HG02798 (cell line): ENCODE data around the gene LPP.

Experiments used
- ATAC-seq: cut with Tn5 transposase; IDR thresholded peaks from one replicate; pipeline ENCODE4 v1.9.1; 2021; ENCODE audit warnings: mild to moderate bottlenecking; ENCODE audit not compliant: unreplicated experiment, poor library complexity

The LPP gene

GRCh38 chr3:188486126-188486525 lies 332.2 kb downstream of the LPP start:
- no peak for ATAC-seq

DNA sequence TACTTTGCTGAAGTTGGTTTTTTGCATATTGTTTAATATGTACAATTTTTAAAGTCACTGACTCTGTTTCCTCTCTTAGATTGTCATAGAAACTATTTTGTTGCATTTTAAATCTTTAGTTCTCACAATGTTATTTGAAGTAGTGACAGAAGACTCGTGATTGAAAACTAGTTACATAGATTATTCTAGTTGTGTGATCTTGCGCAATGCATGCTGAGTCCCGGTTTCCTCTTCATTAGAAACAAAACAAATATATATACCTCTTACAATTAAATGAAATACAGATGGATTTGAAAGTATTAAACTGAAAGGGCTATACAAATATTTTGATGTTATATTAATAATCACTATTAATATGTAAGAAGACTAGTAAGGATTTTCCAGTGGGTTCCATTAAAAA lies 333.0 kb downstream of the LPP start:
- ATAC-seq = no peak

GRCh38 chr3:188487652-188488051 lies 333.7 kb downstream of the LPP start:
- ATAC-seq = no peak

GRCh38 chr3:188488801-188489200 lies 334.8 kb downstream of the LPP start:
- no peak for ATAC-seq

DNA sequence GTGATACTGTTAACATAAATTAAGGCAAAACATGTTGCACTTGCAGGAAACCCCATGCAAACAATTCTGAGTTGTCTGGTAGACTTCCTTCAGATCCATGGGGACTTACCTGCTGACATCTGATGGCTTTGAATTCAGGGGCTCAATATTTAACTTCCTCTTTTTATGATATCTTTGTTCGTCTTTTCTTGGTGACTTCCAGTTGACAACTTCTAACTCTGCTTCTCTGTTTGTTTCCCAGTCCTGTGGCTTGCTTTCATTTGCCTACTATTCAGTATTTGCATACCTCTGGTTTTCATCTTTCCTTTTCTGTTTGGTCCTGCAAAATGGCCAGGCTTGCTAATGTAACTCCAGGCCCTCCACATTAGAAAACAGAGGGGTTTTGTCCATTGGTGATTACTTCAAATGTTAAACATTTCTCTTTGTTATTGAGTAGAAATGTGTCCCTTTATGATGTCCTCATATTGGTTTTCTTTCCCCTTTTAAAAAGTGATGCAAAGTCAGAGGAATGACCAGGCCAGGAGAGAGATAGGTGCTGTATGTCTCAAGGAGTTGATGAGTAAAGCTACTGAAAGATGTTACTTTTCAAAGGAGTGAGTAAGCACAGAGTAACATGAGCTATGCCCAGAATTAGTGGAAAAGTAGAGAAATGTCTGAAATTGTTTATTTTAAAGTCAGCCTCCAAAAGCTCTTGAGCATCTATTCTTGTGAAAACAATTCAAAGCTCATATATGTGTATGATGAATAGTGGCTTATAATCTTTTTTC lies 335.9 kb downstream of the LPP start:
- ATAC-seq = no peak

- ATAC-seq = no peak
These were observed 336.5 kb downstream of the LPP start for GRCh38 chr3:188490416-188490815.

DNA sequence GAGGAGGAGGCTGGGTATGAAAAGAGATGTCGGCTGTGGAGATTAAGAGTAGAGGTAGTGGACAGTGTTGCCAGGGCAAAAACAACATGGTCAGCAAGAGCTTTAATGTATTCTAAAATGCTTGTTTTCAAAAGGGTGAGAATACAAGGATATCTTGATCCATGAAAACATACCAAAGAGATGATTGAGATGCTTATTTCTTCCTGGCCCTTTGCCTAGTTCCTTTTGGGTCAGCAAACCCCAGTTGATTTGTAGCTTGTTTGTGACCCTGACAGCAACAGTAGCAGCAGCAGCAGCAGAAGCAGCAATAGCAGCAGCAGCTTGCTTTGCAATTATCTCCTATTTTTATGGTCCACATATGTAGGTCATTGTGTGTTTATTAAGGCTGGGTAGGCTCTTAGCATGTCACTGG lies 337.3 kb downstream of the LPP start:
- no peak for ATAC-seq

DNA sequence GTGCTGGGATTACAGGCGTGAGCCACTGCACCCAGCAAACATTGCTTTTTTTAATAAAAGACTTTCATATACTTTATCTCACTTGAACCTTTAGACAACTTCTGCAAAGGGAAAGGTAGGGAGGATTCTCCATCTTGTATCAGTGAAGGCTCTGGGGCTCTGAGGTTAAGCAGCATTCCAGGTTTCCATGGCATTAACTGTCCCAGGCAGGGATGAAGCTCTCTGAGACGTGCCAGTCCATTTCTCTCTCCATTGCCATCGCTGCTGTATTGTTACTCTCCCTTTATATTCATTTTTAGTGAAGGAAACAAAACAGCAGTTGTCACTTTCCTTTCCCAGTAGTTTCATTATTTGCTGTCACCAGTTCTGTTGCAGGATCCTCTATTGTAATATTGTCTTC lies 342.4 kb downstream of the LPP start:
- ATAC-seq = no peak

- no peak for ATAC-seq
These were observed 343.1 kb downstream of the LPP start for GRCh38 chr3:188497021-188497420.

DNA sequence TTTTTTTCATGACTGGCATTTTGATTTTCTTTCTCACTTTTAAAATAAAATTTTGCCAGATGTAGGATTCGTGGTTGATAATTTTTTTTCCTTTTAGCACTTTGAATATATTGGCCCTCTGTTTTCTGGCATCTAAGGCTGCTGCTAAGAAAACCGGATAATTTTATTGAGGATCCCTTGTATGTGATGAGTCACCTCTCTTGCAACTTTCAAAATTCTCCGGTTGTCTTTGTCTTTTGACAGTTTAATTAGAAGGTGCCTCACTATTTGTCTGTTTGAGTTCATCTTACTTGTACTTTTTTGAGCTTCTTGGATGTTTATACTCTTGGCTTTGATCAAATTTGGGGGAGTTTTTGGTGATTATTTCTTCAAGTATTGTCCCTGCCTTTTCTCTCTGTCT lies 349.7 kb downstream of the LPP start:
- no peak for ATAC-seq

DNA sequence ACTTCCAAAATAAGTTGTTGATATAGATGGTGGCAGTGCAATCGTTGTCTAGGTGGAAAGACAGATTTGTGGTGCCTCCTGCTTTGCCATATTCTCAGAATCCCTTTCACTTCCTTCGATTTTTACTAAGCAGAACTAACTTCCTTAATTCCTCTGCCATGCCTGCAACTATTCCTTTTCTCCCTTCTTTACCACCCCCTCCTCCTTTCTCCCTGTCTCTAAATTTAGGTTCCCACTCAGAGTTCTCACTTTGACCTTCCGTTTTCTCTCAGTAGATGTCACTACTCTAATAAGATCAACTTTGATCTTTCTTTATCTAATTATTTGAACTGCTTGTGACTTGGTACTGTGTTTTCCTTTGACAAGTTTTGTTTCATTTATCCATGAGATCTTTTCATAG lies 351.2 kb downstream of the LPP start:
- no peak for ATAC-seq

DNA sequence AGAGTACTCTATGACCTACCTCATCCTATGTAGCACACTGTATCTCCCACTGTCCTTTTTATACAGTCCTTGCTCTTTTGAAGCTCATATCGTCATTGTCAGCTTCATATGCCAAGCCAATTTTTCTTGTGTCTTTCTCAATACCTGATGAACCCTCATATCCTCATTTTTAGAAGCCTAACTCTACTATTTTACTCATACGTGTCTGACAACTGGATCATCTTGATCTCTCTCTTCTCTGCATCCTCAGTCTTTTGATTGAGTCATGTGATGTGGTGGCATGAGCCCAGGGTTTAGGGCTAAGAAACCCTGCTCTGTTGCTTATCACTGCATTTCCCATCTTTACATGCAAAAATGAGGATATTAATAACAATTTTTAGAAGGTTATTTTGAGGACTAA lies 352.0 kb downstream of the LPP start:
- ATAC-seq = no peak

- ATAC-seq = no peak
These were observed 352.5 kb downstream of the LPP start for GRCh38 chr3:188506446-188506845.

GRCh38 chr3:188507244-188507720 lies 353.3 kb downstream of the LPP start:
- ATAC-seq = no peak

DNA sequence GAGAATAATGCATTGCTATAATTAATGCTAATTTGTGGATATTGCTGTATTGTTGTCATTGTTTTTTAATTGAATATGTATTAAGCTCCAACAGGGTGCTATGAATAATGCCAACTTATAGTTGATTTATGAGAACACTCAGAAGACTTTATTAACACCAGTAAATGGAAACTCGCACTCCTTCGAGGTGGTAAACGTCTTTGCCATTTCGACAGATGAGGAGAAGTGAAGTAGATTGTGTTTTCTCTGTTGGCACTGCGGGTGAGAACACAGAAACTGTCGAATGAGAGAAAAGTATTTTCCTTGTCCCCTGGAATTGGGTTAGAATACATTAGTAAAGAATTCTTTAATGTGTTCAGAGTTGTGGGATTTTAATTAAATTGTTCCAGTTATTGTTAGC lies 354.5 kb downstream of the LPP start:
- ATAC-seq = no peak

- ATAC-seq = no peak
These were observed 355.4 kb downstream of the LPP start for GRCh38 chr3:188509316-188509715.

DNA sequence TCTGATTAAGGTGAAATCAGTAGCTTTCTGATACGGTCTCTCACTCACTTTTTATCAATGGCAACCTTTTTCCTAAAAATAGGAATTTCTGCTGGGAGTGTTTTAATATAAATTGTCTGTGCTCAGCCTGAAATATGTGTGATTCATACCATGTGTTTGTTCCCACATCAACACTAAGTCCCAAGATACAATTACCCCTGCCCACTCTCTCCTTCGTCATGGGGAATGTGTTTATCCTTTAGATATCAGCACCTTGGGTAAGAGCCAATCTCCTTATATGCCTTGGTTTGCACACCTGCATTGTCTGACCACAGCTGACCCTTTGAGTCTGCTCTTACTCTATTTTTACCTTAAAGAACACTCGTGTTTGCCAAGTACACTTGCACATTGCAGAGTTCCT lies 356.4 kb downstream of the LPP start:
- ATAC-seq = no peak

- ATAC-seq = no peak
These were observed 359.8 kb downstream of the LPP start for GRCh38 chr3:188513662-188514328.

DNA sequence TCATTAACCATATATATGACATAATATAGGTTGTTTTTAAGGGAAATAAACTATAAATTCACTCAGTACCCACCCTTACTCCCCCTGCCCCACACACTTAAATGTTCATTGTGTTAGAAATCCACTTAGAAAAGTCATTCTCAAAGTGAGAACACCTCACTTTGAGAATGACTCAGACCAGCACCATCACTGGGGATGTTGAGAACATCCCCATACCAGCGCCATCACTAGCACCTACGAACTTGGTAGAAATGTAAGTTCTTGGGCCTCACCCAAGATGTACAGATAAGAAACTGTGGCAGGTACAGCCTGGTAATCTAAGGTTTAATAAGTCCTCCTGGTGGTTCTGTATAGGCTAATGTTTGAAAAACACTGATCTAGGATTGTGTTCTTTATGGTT lies 362.6 kb downstream of the LPP start:
- ATAC-seq = no peak

- no peak for ATAC-seq
These were observed 364.5 kb downstream of the LPP start for GRCh38 chr3:188518416-188518815.

- no peak for ATAC-seq
These were observed 365.0 kb downstream of the LPP start for GRCh38 chr3:188518835-188519452.
